Measurements from ENCODE around the gene SLC35F3. TPM values are rescaled to one million over a fixed set of nuclear protein-coding genes. Genes with fewer than 3 reads are reported as not detected.

SLC35F3 gene
- total and polyA plus RNA-seq, 3 donors from 2014 or later, result 0.43 to 0.87 (median 0.47) TPM

DNA sequence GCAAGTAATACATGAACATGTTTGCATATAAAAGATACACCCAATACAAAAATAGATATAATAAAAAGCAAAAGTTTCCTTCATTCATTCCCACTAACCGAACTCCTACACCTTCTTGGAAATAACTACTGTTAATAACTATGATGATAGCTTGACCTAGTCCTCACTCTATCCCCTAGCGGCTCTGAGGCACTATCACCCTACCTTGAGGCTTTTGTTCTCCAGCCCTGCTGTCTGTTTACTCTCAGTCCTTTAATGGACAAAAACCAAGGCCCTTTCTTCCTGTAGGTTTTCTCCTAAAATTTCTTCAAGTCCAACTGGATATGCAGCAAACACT lies 186.6 kb downstream of the SLC35F3 start:
- H3K4me1 ChIP-seq, result peaks cover 11% of the 10 kb centered on the region
- TF ChIP-seq, protein P1, sequence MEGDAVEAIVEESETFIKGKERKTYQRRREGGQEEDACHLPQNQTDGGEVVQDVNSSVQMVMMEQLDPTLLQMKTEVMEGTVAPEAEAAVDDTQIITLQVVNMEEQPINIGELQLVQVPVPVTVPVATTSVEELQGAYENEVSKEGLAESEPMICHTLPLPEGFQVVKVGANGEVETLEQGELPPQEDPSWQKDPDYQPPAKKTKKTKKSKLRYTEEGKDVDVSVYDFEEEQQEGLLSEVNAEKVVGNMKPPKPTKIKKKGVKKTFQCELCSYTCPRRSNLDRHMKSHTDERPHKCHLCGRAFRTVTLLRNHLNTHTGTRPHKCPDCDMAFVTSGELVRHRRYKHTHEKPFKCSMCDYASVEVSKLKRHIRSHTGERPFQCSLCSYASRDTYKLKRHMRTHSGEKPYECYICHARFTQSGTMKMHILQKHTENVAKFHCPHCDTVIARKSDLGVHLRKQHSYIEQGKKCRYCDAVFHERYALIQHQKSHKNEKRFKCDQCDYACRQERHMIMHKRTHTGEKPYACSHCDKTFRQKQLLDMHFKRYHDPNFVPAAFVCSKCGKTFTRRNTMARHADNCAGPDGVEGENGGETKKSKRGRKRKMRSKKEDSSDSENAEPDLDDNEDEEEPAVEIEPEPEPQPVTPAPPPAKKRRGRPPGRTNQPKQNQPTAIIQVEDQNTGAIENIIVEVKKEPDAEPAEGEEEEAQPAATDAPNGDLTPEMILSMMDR (IDR thresholded peaks at IDR 0.05), result no peak
- TF ChIP-seq POLR2A (IDR thresholded peaks at IDR 0.05), result no peak
- H3K27ac ChIP-seq, result no peak overlapping the region
- no peaks in the 10 kb centered on the region for H3K36me3 ChIP-seq (ENCODE audit: low read depth, missing control alignments)
- no peaks in the 10 kb centered on the region for H3K27me3 ChIP-seq
- DNase-seq, result no peak
- no peaks in the 10 kb centered on the region for H3K9me3 ChIP-seq
- intact Hi-C loops (cut with DNase I; ENCODE audit: low total_unique reads), result no loop called here
- 93 to 94% methylated on average over 2 of the region's 2 CpGs for WGBS, 2 donors
- H3K4me3 ChIP-seq, result no peak overlapping the region

DNA sequence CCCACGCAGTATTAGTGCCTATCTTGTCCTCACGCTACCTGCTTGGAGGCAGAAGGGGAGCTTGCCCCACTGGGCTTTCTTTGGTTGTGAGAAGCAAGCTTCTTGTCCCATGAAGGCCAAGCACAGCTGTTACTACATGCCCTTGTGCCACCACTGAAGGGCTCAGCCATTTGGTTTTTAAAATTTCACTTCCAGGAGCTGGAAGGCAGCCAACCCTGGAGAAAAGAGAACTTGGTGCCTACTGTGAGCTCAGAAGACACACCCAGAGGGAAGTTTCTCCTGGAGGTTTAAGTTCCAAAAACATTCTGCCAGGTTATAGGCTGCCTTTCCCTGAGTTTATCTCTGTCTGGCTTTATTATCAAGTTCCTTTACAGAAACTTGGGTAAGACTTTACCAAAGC lies 187.4 kb downstream of the SLC35F3 start:
- DNase-seq, result no peak
- intact Hi-C loops (cut with DNase I; ENCODE audit: low total_unique reads), result no loop called here

DNA sequence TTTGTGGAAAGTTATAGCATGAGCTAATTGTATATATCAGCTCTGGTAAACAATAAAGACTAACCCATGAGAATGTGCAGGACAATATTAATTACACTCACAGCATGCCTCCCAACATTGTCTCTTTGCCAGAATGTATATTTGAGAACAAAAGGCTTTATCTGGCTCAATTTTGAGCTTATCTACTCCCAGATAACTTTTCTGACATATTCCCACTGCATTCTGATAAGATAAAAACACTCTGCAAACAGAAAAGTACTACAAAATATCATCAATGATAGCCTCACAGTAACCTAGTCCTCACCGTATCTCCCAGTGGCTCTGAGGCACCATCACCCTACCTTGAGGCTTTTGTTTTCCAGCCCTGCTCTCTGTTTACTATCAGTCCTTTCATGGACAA lies 188.6 kb downstream of the SLC35F3 start:
- peaks cover 11% of the 10 kb centered on the region for H3K4me1 ChIP-seq
- no peaks in the 10 kb centered on the region for H3K36me3 ChIP-seq (ENCODE audit: low read depth, missing control alignments)
- TF ChIP-seq, protein P1 (IDR thresholded peaks at IDR 0.05), result no peak
- no peak for TF ChIP-seq POLR2A (IDR thresholded peaks at IDR 0.05)
- no peak overlapping the region for H3K4me3 ChIP-seq
- no peaks in the 10 kb centered on the region for H3K9me3 ChIP-seq
- WGBS, 2 donors, result 32 to 68% methylated on average over 1 of the region's 1 CpG
- H3K27ac ChIP-seq, result no peak overlapping the region
- no peaks in the 10 kb centered on the region for H3K27me3 ChIP-seq
- no peak for DNase-seq
- intact Hi-C loops (cut with DNase I; ENCODE audit: low total_unique reads), result no loop called here

More for the DNA sequence above, 187.4 kb downstream of the SLC35F3 start:
- H3K4me1 ChIP-seq, result peaks cover 11% of the 10 kb centered on the region
- H3K27ac ChIP-seq, result no peak overlapping the region
- H3K27me3 ChIP-seq, result no peaks in the 10 kb centered on the region
- TF ChIP-seq, protein P1 (IDR thresholded peaks at IDR 0.05), result no peak
- no peak for TF ChIP-seq POLR2A (IDR thresholded peaks at IDR 0.05)
- WGBS, 2 donors, result 91 to 100% methylated on average over 2 of the region's 2 CpGs
- no peaks in the 10 kb centered on the region for H3K9me3 ChIP-seq
- no peak overlapping the region for H3K4me3 ChIP-seq
- no peaks in the 10 kb centered on the region for H3K36me3 ChIP-seq (ENCODE audit: low read depth, missing control alignments)

DNA sequence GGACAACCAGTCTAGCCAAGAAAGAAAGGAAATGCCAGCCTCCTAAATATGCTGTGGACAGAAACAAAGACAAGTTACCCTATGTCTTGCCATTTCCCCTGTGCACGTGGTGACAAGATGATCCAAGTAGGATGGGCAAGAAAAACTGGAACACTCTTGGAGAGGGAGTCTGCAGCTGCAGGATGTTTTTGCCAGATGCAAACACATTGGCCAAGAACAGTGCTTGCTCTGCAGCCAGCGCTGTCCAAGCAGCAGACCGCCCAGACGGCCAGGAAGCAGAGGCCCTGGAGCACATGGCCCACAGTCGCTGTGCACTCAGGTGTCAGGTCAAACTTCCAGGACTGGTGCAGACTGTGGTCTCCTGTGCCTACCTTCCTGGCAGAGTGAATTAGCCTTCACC lies 189.3 kb downstream of the SLC35F3 start:
- no peaks in the 10 kb centered on the region for H3K9me3 ChIP-seq
- no peak overlapping the region for H3K4me3 ChIP-seq
- H3K36me3 ChIP-seq (ENCODE audit: low read depth, missing control alignments), result no peaks in the 10 kb centered on the region
- DNase-seq, result peak; percentile 60
- H3K27me3 ChIP-seq, result no peaks in the 10 kb centered on the region
- no peak overlapping the region for H3K27ac ChIP-seq
- WGBS, 2 donors, result 34 to 80% methylated on average over 4 to 5 of the region's 5 CpGs
- intact Hi-C loops (cut with DNase I; ENCODE audit: low total_unique reads), result no loop called here
- H3K4me1 ChIP-seq, result peaks cover 11% of the 10 kb centered on the region
- TF ChIP-seq POLR2A (IDR thresholded peaks at IDR 0.05), result no peak
- TF ChIP-seq, protein P1 (IDR thresholded peaks at IDR 0.05), result no peak

DNA sequence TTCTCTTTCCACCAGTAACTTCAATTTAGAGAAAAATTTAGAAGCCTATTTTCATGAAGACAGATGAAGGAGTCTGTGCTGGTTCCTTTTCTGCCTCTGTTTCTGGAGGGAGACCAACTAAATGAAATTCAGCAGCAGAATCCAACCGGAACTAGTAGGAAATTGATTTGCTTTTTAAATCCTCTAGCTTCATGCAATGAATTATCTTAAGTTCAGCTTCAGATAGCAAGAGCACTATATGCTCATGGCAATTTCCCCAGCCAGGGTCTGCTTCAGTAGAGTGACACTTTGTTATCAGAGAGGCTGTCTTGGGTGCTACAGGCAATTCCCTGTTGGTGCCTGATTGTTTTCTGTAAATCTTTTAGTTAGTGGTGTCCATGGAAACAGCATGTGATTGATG lies 189.7 kb downstream of the SLC35F3 start:
- no peaks in the 10 kb centered on the region for H3K36me3 ChIP-seq (ENCODE audit: low read depth, missing control alignments)
- intact Hi-C loops (cut with DNase I; ENCODE audit: low total_unique reads), result no loop called here
- H3K27ac ChIP-seq, result no peak overlapping the region
- H3K4me1 ChIP-seq, result peaks cover 11% of the 10 kb centered on the region
- H3K9me3 ChIP-seq, result no peaks in the 10 kb centered on the region
- DNase-seq, result no peak
- no peaks in the 10 kb centered on the region for H3K27me3 ChIP-seq
- TF ChIP-seq POLR2A (IDR thresholded peaks at IDR 0.05), result no peak
- TF ChIP-seq, protein P1 (IDR thresholded peaks at IDR 0.05), result no peak
- 27 to 57% methylated on average over 1 of the region's 1 CpG for WGBS, 2 donors
- H3K4me3 ChIP-seq, result no peak overlapping the region
